Hematopoietic multipotent progenitor cell treated with erythropoietin and hydrocortisone succinate and interleukin-3 and kit ligand, for 8 days (in vitro differentiated cells): ENCODE measurements around the gene UIMC1.
"Not testable (repeated sequence)": the region's sequence is repeated elsewhere in the genome, so short reads cannot be mapped to it uniquely, and the experiment has no call there.

Experiments
- DNase-seq: peaks from one replicate; pipeline ENCODE4 v3.0.0-alpha.2; 2015

Gene UIMC1

GRCh38 chr5:177005619-177006264 is 837 bp downstream of the UIMC1 start:
- peak; percentile 79 for DNase-seq

- no peak for DNase-seq
Measured at GRCh38 chr5:177004961-177005360, 1.6 kb downstream of the UIMC1 start.

- DNase-seq, result no peak
Measured at GRCh38 chr5:177003649-177004048, 2.9 kb downstream of the UIMC1 start.

- DNase-seq, result not testable (repeated sequence)
Measured at GRCh38 chr5:176999526-176999925, 7.1 kb downstream of the UIMC1 start.

GRCh38 chr5:176998828-176999227 is 7.8 kb downstream of the UIMC1 start:
- DNase-seq, result no peak

GRCh38 chr5:176996780-176997179 is 9.8 kb downstream of the UIMC1 start:
- no peak for DNase-seq

- no peak for DNase-seq
Measured at GRCh38 chr5:176995896-176996767, 10.4 kb downstream of the UIMC1 start.

GRCh38 chr5:176995122-176995490 is 11.5 kb downstream of the UIMC1 start:
- no peak for DNase-seq

GRCh38 chr5:176994460-176995121 is 12.0 kb downstream of the UIMC1 start:
- DNase-seq, result peak; percentile 93

GRCh38 chr5:176993081-176993480 is 13.5 kb downstream of the UIMC1 start:
- not testable (repeated sequence) for DNase-seq

- no peak for DNase-seq
Measured at GRCh38 chr5:176987583-176987982, 19.0 kb downstream of the UIMC1 start.

- no peak for DNase-seq
Measured at GRCh38 chr5:176986280-176986679, 20.3 kb downstream of the UIMC1 start.

GRCh38 chr5:176985516-176985915 is 21.1 kb downstream of the UIMC1 start:
- no peak for DNase-seq

GRCh38 chr5:176984176-176984575 is 22.4 kb downstream of the UIMC1 start:
- not testable (repeated sequence) for DNase-seq

GRCh38 chr5:176983593-176983992 is 23.0 kb downstream of the UIMC1 start:
- DNase-seq, result not testable (repeated sequence)

GRCh38 chr5:176983112-176983511 is 23.5 kb downstream of the UIMC1 start:
- not testable (repeated sequence) for DNase-seq

- no peak for DNase-seq
Measured at GRCh38 chr5:176980818-176981217, 25.8 kb downstream of the UIMC1 start.

- no peak for DNase-seq
Measured at GRCh38 chr5:176979669-176980068, 26.9 kb downstream of the UIMC1 start.

- DNase-seq, result no peak
Measured at GRCh38 chr5:176965633-176966032, 40.9 kb downstream of the UIMC1 start.

GRCh38 chr5:176959051-176959450 is 47.5 kb downstream of the UIMC1 start:
- DNase-seq, result peak; percentile 73

GRCh38 chr5:176956756-176957155 is 49.8 kb downstream of the UIMC1 start:
- no peak for DNase-seq

GRCh38 chr5:176955895-176956294 is 50.7 kb downstream of the UIMC1 start:
- DNase-seq, result no peak

GRCh38 chr5:176954050-176954449 is 52.5 kb downstream of the UIMC1 start:
- DNase-seq, result no peak
